ENCODE measurements around the gene PDP2.
A peak's percentile ranks its signal among the peaks of the same experiment; 100 is the strongest.

PDP2 gene

GRCh38 chr16:66911112-66911511 lies 30.8 kb downstream of the PDP2 start:
- peak in 1 of 2 donors; percentile 19 for DNase-seq (ENCODE audit: low read depth in 2 of 2)
- no peak for TF ChIP-seq CTCF (IDR thresholded peaks at IDR 0.05; ENCODE audit: low read depth, low read length)
- H3K4me3 ChIP-seq (replicated peaks in 1 of 2; ENCODE audit: low read depth in 2 of 2, low read length in 2 of 2), result no peak overlapping the region

- DNase-seq (ENCODE audit: low read depth in 2 of 2), result no peak
- TF ChIP-seq CTCF (IDR thresholded peaks at IDR 0.05; ENCODE audit: low read depth, low read length), result no peak
- no peak overlapping the region for H3K4me3 ChIP-seq (replicated peaks in 1 of 2; ENCODE audit: low read depth in 2 of 2, low read length in 2 of 2)
Measured at GRCh38 chr16:66911801-66912200, 31.5 kb downstream of the PDP2 start.

- DNase-seq (ENCODE audit: low read depth in 2 of 2), result no peak
- H3K4me3 ChIP-seq (replicated peaks in 1 of 2; ENCODE audit: low read depth in 2 of 2, low read length in 2 of 2), result no peak overlapping the region
- no peak for TF ChIP-seq CTCF (IDR thresholded peaks at IDR 0.05; ENCODE audit: low read depth, low read length)
Measured at GRCh38 chr16:66913081-66913480, 32.8 kb downstream of the PDP2 start.

- TF ChIP-seq CTCF (IDR thresholded peaks at IDR 0.05; ENCODE audit: low read depth, low read length), result no peak
- no peak overlapping the region for H3K4me3 ChIP-seq (replicated peaks in 1 of 2; ENCODE audit: low read depth in 2 of 2, low read length in 2 of 2)
- DNase-seq (ENCODE audit: low read depth in 2 of 2), result no peak
Measured at GRCh38 chr16:66913711-66914110, 33.4 kb downstream of the PDP2 start.

- TF ChIP-seq CTCF (IDR thresholded peaks at IDR 0.05; ENCODE audit: low read depth, low read length), result no peak
- no peak overlapping the region for H3K4me3 ChIP-seq (replicated peaks in 1 of 2; ENCODE audit: low read depth in 2 of 2, low read length in 2 of 2)
- no peak for DNase-seq (ENCODE audit: low read depth in 2 of 2)
Measured at GRCh38 chr16:66914541-66914940, 34.2 kb downstream of the PDP2 start.

- no peak for DNase-seq (ENCODE audit: low read depth in 2 of 2)
- no peak overlapping the region for H3K4me3 ChIP-seq (replicated peaks in 1 of 2; ENCODE audit: low read depth in 2 of 2, low read length in 2 of 2)
- TF ChIP-seq CTCF (IDR thresholded peaks at IDR 0.05; ENCODE audit: low read depth, low read length), result no peak
Measured at GRCh38 chr16:66915041-66915440, 34.7 kb downstream of the PDP2 start.

- no peak overlapping the region for H3K4me3 ChIP-seq (replicated peaks in 1 of 2; ENCODE audit: low read depth in 2 of 2, low read length in 2 of 2)
- TF ChIP-seq CTCF (IDR thresholded peaks at IDR 0.05; ENCODE audit: low read depth, low read length), result no peak
- DNase-seq (ENCODE audit: low read depth in 2 of 2), result no peak
Measured at GRCh38 chr16:66916518-66916917, 36.2 kb downstream of the PDP2 start.

Data from cardiac fibroblast (primary cell).